K562 (cell line): ENCODE measurements around the gene METRNL. TPM values are rescaled to one million over a fixed set of nuclear protein-coding genes. Genes with fewer than 3 reads are reported as not detected.

Source experiments
- ATAC-seq: fragments of 200-7000 bp; cut with Tn5 transposase; 3 replicates; pipeline ENCODE4 v1.9.1; 2020; ENCODE audit warnings: moderate library complexity
- BruUV-seq: library from RNA; stranded (reverse); fragments of 400-500 nt; replicated peaks from 2 replicates; lab custom pipeline; 2021; lab: Mats Ljungman, UMichigan
- CTCF ChIA-PET: fragments of 300-600 bp; formaldehyde crosslinking; extraction: SDS; loops from one replicate; lab custom pipeline; 2021; ENCODE audit warnings: low intra/inter-chr PET ratio; lab: Yijun Ruan, JAX
- POLR2A ChIA-PET: fragments of 300-600, 350-650 bp; sonication (Branson Sonifier 250); formaldehyde crosslinking; extraction: SDS; loops from one replicate; lab custom pipeline; 2021; ENCODE audit warnings: antibody characterized with exemption, inconsistent platforms; lab: Yijun Ruan, JAX
- DNase-seq, 4 experiments: peaks; one replicate each; pipeline versions ENCODE4 v3.0.0 to v3.0.0-alpha.2; 2011 to 2018; ENCODE audit warnings: low spot score in 3 of 4, mixed read lengths in 3 of 4; ENCODE audit errors: extremely low read depth in 1 of 4
- FAIRE-seq: peaks from 2 replicates; lab custom pipeline; 2011; peaks lifted over from hg19 to GRCh38; lab: Jason Lieb, UNC
- H2AFZ ChIP-seq: 2 replicates; pipeline ENCODE4 v1.6.0; 2011; ENCODE audit warnings: low read depth, low read length, control low read depth, inconsistent platforms
- H3K27ac ChIP-seq: fragments of 200-600 bp; 3 replicates; pipeline ENCODE4 v1.8.0; 2011; ENCODE audit warnings: low read depth, mild to moderate bottlenecking, control low read depth, inconsistent platforms, low read length, moderate library complexity, mixed read lengths; ENCODE audit errors: extremely low read depth
- H3K27me3 ChIP-seq, 2 experiments: fragments of 300-600 bp in 1 of 2; 2 replicates in 1 of 2; 3 replicates in 1 of 2; pipeline versions ENCODE4 v1.6.0 to v1.8.0; 2011; ENCODE audit warnings: inconsistent platforms in 2 of 2, low read length in 2 of 2, mild to moderate bottlenecking in 1 of 2, mixed read lengths in 1 of 2, moderate library complexity in 1 of 2; ENCODE audit not compliant: control insufficient read depth in 2 of 2, insufficient read depth in 2 of 2
- H3K36me3 ChIP-seq: fragments of 300-600 bp; 3 replicates; pipeline ENCODE4 v1.8.0; 2011; ENCODE audit warnings: mild to moderate bottlenecking, low read length, inconsistent platforms; ENCODE audit not compliant: control insufficient read depth, insufficient read depth
- H3K4me1 ChIP-seq, 2 experiments: fragments of 200-600 bp in 1 of 2; replicated peaks in 1 of 2; 2 replicates in 1 of 2; 3 replicates in 1 of 2; pipeline versions ENCODE4 v1.5.1 to v1.8.0; 2011; ENCODE audit warnings: inconsistent platforms in 2 of 2, low read length in 2 of 2, mild to moderate bottlenecking in 1 of 2, mixed read lengths in 1 of 2, moderate library complexity in 1 of 2; ENCODE audit not compliant: control insufficient read depth in 2 of 2, insufficient read depth in 2 of 2
- H3K4me2 ChIP-seq: 2 replicates; pipeline ENCODE4 v1.6.1; 2011; ENCODE audit warnings: low read length, control low read depth, inconsistent platforms, mixed read lengths; ENCODE audit not compliant: insufficient read depth
- H3K4me3 ChIP-seq: fragments of 200-600 bp; sonication (generic), shearing (Covaris generic); 2 replicates; pipeline ENCODE4 v1.5.1; 2016; ENCODE audit warnings: control low read depth, inconsistent platforms
- H3K79me2 ChIP-seq: fragments of 200-600 bp; 3 replicates; pipeline ENCODE4 v1.8.0; 2011; ENCODE audit warnings: low read length, inconsistent platforms; ENCODE audit not compliant: control insufficient read depth, insufficient read depth
- H3K9ac ChIP-seq, 2 experiments: 2 replicates each; pipeline versions ENCODE4 v1.6.0 to v1.6.1; 2011; ENCODE audit warnings: low read depth in 2 of 2, low read length in 2 of 2, control low read depth in 1 of 2, inconsistent platforms in 1 of 2, mild to moderate bottlenecking in 1 of 2, mixed read lengths in 1 of 2; ENCODE audit not compliant: insufficient read depth in 1 of 2
- H3K9me1 ChIP-seq: one replicate; pipeline ENCODE4 v1.6.0; 2011; ENCODE audit warnings: inconsistent platforms, mild to moderate bottlenecking, low read length, moderate library complexity; ENCODE audit not compliant: control insufficient read depth, insufficient read depth
- H3K9me3 ChIP-seq: replicated peaks from 2 replicates; pipeline ENCODE4 v1.5.1; 2011; ENCODE audit warnings: low read depth, low read length, inconsistent platforms; ENCODE audit not compliant: control insufficient read depth, insufficient read depth
- H4K20me1 ChIP-seq: replicated peaks from 2 replicates; pipeline ENCODE4 v1.6.1; 2011; ENCODE audit warnings: low read length, inconsistent platforms, mixed read lengths; ENCODE audit not compliant: control insufficient read depth, insufficient read depth
- CBFA2T3 ChIP-seq: fragments of 450-650 bp; IDR thresholded peaks from 2 replicates; pipeline ENCODE4 v1.6.1; 2017
- E2F8 ChIP-seq: fragments of 450-650 bp; IDR thresholded peaks from 2 replicates; pipeline ENCODE4 v1.7.1; 2018; ENCODE audit warnings: mild to moderate bottlenecking, low read depth; ENCODE audit not compliant: partially characterized antibody
- NFRKB ChIP-seq: fragments of 450-650 bp; IDR thresholded peaks from 2 replicates; pipeline ENCODE4 v1.6.1; 2016; ENCODE audit warnings: low read depth
- NONO ChIP-seq, 2 experiments: fragments of 200-400 bp in 1 of 2; fragments of 450-650 bp in 1 of 2; formaldehyde crosslinking in 1 of 2; IDR thresholded peaks; 2 replicates each; pipeline ENCODE4 v1.6.1; 2017; ENCODE audit warnings: low read depth in 2 of 2, mild to moderate bottlenecking in 2 of 2, moderate library complexity in 2 of 2, low read length in 1 of 2
- PHF21A ChIP-seq: fragments of 450-650 bp; IDR thresholded peaks from 2 replicates; pipeline ENCODE4 v1.6.1; 2017; ENCODE audit warnings: low read depth, borderline replicate concordance
- POLR2B ChIP-seq: fragments of 450-650 bp; IDR thresholded peaks from 2 replicates; pipeline ENCODE4 v1.6.1; 2018; ENCODE audit warnings: low read depth; ENCODE audit not compliant: partially characterized antibody
- POLR3A ChIP-seq: IDR thresholded peaks from 2 replicates; pipeline ENCODE4 v1.6.1; 2011; ENCODE audit warnings: borderline replicate concordance, mild to moderate bottlenecking, moderate library complexity; ENCODE audit not compliant: insufficient read length, insufficient read depth; ENCODE audit errors: extremely low read depth
- SRSF3 ChIP-seq: fragments of 200-400 bp; formaldehyde crosslinking; IDR thresholded peaks from 2 replicates; pipeline ENCODE4 v1.6.1; 2016; ENCODE audit warnings: mild to moderate bottlenecking, low read length, moderate library complexity; ENCODE audit not compliant: insufficient read depth
- ZBTB7A ChIP-seq: IDR thresholded peaks from 2 replicates; pipeline ENCODE4 v1.6.1; 2011; ENCODE audit warnings: low read depth, mild to moderate bottlenecking, low read length, moderate library complexity, borderline replicate concordance; ENCODE audit not compliant: control insufficient read depth
- ZNF592 ChIP-seq: fragments of 450-650 bp; IDR thresholded peaks from 2 replicates; pipeline ENCODE4 v1.6.1; 2017; ENCODE audit warnings: antibody characterized with exemption, mild to moderate bottlenecking
- WGBS: fragments of 100-300 bp; shearing (Covaris generic); methylation state at CpG from one replicate; pipeline ENCODE4 v1.1.6; 2016; ENCODE audit warnings: low coverage, mixed read lengths; ENCODE audit not compliant: insufficient coverage; ENCODE audit errors: missing lambda C conversion rate; 5-methylcytosine and 5-hydroxymethylcytosine counted together
- in situ Hi-C: fragments of 300-500 bp; cut with MboI; formaldehyde crosslinking; loops from 4 replicates; pipeline ENCODE4 v1.15.0; 2018; ENCODE audit warnings: inconsistent platforms, mixed read lengths
- intact Hi-C: fragments of 100-400 bp; cut with micrococcal nuclease; formaldehyde crosslinking; loops from 2 replicates; pipeline ENCODE4 v1.14.2; 2022
- polyA plus RNA-seq, 8 experiments: library from polyadenylated mRNA; depleted of rRNA in 4 of 8; stranded (reverse) in 5 of 8; unstranded in 3 of 8; fragments of >200 nt; fragmentation: Nextera tagmentation in 2 of 8; fragmentation: Illumina TruSeq in 1 of 8; extraction: Ambion mirVana in 2 of 8; extraction: Trizol in 1 of 8; gene quantifications; 2 replicates each; pipeline versions ENCODE4 v1.2.1 to v1.2.3, GENCODE V29; 2011 to 2014; ENCODE audit warnings: inconsistent platforms in 1 of 8, missing spikeins in 1 of 8
- total RNA-seq, 7 experiments: library from RNA; depleted of rRNA in 6 of 7; stranded (reverse); fragments of >200 nt in 6 of 7; fragmentation: Illumina TruSeq in 2 of 7; extraction: Trizol in 2 of 7; gene quantifications; 2 replicates each; pipeline versions ENCODE4 v1.2.1 to v1.2.3, GENCODE V29; 2011 to 2021; ENCODE audit warnings: low replicate concordance in 1 of 7
- TF ChIP-seq, protein P1 (sequence below): fragments of 450-650 bp; IDR thresholded peaks from 2 replicates; pipeline ENCODE4 v1.6.1; 2016; ENCODE audit warnings: antibody characterized with exemption

The METRNL gene
- total and polyA plus RNA-seq, 9 of the 15 experiments (the other 6 are each of a cell fraction or from before 2014, with no cell fraction given) = 0.17 to 31.8 (median 2.9) TPM

- peak; percentile 97 to 99 (median 99) for DNase-seq
- ATAC-seq = peak; percentile 96
- Histone ChIP-seq H3K79me2 (peaks cover 4% of the 10 kb centered on the region; the same call in 1 of the 3 replicates), H2AFZ (peak overlapping the region; percentile 96), H3K9me3 (peaks cover 8% of the 10 kb centered on the region), H3K27ac (peak overlapping the region; percentile 84), H3K27me3 (no peaks in the 10 kb centered on the region), H3K4me1 (peaks cover 34 to 52% of the 10 kb centered on the region in 2 experiments), H3K36me3 (peaks cover 13% of the 10 kb centered on the region), H3K9me1 (no peaks in the 10 kb centered on the region), H4K20me1 (no peaks in the 10 kb centered on the region), H3K4me2 (peak overlapping the region; percentile 79), H3K9ac (peak overlapping the region; percentile 70 to 95), H3K4me3 (peak overlapping the region; percentile 64)
- in situ Hi-C loops = no loop called here
- peak; percentile 91 for FAIRE-seq
- ChIA-PET CTCF (no interaction called here), POLR2A (no interaction called here)
- intact Hi-C loops = no loop called here
- no TSS peak for BruUV-seq
- 2% methylated on average over 58 of the region's 95 CpGs for WGBS
- TF ChIP-seq NONO (IDR thresholded peaks at IDR 0.05; ENCODE audit: low read depth in 2 of 2, low read length in 1 of 2) (0 out of 4 replicates have a peak, but pooled peaks of 1 of the 2 experiments have one; percentile 55), ZNF592 (peak; percentile 84; the same call in 1 of the 2 replicates), E2F8 (no peak), NFRKB (no peak), ZBTB7A (peak; percentile 61; the same call in 1 of the 2 replicates), PHF21A (0 out of 2 replicates have a peak, but pooled peaks have one; percentile 44), POLR3A (no peak), SRSF3 (no peak), CBFA2T3 (0 out of 2 replicates have a peak, but pooled peaks have one; percentile 2), POLR2B (peak; percentile 35)
- TF ChIP-seq, protein P1, sequence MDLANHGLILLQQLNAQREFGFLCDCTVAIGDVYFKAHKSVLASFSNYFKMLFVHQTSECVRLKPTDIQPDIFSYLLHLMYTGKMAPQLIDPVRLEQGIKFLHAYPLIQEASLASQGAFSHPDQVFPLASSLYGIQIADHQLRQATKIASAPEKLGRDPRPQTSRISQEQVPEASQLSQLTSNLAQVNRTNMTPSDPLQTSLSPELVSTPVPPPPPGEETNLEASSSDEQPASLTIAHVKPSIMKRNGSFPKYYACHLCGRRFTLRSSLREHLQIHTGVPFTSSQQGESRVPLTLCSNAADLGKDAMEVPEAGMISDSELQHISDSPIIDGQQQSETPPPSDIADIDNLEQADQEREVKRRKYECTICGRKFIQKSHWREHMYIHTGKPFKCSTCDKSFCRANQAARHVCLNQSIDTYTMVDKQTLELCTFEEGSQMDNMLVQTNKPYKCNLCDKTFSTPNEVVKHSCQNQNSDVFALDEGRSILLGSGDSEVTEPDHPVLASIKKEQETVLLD = no peak; the same call in 1 of the 2 replicates
These were observed 27.8 kb upstream of the METRNL start for GRCh38 chr17:83051396-83052240.
